T-helper 9 cell (primary cell): ENCODE measurements around the gene C10orf143.
"Not testable (repeated sequence)": the region's sequence is repeated elsewhere in the genome, so short reads cannot be mapped to it uniquely, and the experiment has no call there.

Experiments used
- DNase-seq: peaks from one replicate; pipeline ENCODE4 v3.0.0-alpha.2; 2020
- total RNA-seq, 2 donors: gene quantifications; one replicate each; lab custom pipeline; 2026; lab: John Stamatoyannopoulos, UW

The C10orf143 gene
- total RNA-seq, result 4.5 to 4.8 reads per million in 2 donors

DNA sequence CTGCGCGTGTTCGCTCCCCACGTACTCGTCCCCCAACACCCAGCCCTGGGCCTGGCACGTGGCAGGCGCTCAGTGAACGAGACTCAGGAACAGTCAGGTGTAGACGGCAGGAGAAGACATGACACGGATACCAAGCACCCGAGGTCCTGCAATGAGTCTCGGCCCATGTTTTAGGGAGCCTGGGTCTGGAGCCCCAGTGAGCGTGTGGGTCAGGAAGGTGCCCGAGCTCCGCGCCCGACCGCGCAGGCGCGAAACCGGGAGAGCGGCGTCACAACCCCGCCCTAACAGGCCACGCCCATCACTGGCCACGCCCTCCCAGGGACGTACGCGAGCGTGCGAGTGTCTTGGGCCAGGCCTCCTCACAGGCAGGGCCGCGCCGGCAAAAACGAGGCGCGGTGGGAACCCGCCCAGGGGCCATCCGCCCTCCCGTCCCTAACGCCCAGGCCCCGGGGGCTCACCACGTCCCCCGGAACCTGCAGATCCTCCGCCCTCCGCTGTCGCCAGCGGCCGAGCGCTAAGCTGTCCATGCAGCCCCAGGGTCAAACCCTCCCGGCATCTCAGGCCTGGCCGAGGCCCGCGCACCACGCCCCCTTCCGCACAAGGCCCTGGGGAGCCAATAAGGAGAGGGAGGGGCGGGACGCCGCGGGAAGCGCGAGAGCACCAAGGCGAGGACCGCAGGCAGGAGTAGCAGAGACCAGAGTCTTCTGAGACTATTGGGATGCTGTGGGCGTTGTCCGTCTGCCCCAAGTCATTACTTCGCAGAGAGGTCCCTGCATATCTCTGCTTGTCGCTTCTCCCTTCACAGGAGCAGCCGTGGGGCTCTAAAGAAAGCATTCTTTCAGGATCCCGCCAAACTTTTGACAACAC, at the start of gene C10orf143:
Gene C10orf143, minus strand, starts transcription at position 585 of the 867 bp plus-strand sequence. Its CDS starts 58 bp downstream, at position 527.
- DNase-seq, result peak; percentile 98

- DNase-seq, result no peak
Measured at GRCh38 chr10:130159192-130159794, 48.7 kb upstream of the C10orf143 start.

- no peak for DNase-seq
Measured at GRCh38 chr10:130146042-130146441, 35.4 kb upstream of the C10orf143 start.

DNA sequence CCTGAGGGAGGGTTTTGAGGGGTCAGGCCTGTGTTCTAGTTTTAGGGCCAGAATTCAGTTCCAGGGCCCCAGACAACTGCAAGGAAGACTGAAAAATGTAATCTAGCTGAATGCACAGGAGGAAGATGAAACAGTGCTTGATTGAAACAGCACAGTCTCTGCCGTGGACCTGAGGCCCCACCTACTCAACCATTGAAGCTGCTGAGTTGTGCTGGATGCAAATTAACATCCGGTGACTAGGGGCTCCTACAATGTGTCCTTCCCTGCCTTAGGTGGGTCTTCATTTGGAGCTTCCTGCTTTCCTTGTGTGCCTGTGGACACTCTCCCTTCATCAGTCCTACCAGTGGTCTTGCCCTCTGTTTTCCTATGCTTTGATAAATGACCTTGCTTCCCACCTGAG, 31.2 kb upstream of the C10orf143 start:
- DNase-seq, result no peak

GRCh38 chr10:130141460-130141859, 30.8 kb upstream of the C10orf143 start:
- no peak for DNase-seq

- no peak for DNase-seq
Measured at GRCh38 chr10:130141038-130141437, 30.4 kb upstream of the C10orf143 start.

- DNase-seq, result no peak
Measured at GRCh38 chr10:130140425-130140824, 29.8 kb upstream of the C10orf143 start.

DNA sequence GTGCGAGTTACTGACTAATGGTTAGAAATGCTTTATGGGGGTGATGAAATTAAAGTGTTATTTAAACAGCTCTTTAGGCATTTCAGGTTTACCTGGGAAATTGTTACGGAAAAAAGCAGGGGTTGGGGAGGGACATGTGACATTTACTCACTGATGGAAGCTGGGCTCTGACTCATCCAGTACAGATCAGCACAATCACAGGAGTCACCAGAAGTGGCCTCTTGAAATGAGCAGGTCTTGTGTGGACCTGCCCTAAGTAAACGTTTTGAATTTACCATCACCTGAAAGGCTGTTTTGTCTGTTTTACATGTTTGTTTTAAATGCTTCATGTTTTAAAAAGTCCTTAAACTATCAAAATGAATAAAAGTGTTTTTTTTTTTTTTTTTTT, 27.8 kb upstream of the C10orf143 start:
- DNase-seq, result no peak

- no peak for DNase-seq
Measured at GRCh38 chr10:130137659-130138478, 27.2 kb upstream of the C10orf143 start.

GRCh38 chr10:130137090-130137448, 26.4 kb upstream of the C10orf143 start:
- no peak for DNase-seq

DNA sequence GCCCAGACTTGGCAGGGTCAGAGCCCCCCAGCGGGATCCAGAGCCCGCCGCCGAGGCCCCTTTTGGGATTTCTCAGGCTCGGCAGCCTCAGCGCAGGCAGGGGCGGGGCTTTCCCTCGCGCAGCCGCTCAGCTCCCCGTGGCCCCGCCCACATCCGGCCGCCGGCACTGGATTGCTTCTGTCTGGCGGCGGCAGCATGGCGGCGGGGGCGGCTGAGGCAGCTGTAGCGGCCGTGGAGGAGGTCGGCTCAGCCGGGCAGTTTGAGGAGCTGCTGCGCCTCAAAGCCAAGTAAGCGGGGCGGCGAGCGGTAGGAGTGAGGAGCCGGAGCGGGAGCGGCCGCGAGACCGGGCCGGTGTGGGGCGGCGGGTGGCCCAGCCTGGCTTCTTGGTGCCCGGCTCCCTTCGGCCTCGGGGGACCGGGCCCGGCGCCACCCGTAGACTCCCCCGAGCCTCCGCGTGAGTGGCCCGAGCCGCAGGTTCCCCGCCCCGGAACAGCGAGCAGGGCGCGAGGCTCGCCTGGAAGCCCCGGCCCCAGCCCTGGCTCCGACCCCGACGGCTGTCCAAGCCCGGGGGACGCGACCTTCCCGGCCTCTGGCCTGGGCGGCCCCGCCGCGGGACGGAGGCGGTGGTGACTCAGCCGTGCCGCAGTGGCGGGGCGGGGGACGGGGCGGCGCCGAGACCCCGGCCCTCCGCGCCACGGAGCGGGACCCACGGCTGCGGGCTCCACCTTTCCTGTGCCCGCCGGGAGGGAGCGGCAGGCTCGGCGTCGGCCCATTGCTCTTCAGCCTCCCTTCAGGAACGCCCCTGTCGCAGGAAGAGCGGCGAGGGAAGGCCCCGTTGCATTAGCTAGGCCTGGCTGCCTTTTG, 25.8 kb upstream of the C10orf143 start, which contains the start of gene GLRX3:
Gene GLRX3, plus strand, starts transcription at position 166 of the 864 bp plus-strand sequence. Its CDS starts 30 bp downstream, at position 196.
- peak; percentile 87 for DNase-seq

DNA sequence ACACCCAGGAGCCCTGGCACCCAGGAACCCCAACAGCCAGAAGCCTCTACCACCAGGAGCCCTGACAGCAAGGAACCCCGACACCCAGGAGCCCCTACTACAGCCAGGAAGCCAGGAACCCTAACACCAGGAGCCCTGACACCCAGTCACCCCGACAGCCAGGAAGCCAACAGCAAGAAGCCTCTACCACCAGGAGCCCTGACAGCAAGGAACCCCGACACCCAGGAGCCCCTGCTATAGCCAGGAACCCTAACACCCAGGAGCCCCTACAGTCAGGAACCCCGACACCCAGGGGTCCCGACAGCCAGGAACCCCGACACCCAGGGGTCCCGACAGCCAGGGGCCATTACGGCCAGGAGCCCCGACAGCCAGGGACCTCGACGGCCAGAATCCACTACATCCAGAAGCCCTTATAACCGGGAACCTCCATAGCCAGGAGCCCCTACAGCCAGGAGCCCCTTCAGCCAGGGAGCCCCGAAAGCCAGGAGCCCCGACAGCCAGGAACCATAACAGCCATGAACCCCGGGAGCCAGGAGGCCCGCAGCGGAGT, 25.1 kb upstream of the C10orf143 start:
- no peak for DNase-seq

DNA sequence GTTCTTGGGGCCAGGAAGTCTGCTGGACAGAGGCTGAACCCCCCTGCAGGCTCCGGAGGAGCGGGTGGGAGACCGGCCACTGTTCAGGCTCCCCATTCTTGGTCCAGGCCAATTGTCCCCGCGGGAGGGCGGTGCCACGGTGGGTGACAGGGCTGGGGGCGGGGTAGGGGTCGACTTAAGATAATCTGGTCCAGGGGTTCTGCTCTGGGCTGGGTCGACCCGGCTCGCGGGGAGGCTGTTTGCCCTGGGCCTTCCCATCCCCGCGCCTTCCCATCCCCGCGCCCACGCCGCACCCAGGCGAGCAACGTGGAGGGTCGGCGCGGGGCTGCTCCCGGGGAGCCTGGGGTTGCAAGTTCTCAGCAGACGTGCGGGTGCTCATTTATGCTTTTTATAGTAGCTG, 18.3 kb upstream of the C10orf143 start:
- no peak for DNase-seq

DNA sequence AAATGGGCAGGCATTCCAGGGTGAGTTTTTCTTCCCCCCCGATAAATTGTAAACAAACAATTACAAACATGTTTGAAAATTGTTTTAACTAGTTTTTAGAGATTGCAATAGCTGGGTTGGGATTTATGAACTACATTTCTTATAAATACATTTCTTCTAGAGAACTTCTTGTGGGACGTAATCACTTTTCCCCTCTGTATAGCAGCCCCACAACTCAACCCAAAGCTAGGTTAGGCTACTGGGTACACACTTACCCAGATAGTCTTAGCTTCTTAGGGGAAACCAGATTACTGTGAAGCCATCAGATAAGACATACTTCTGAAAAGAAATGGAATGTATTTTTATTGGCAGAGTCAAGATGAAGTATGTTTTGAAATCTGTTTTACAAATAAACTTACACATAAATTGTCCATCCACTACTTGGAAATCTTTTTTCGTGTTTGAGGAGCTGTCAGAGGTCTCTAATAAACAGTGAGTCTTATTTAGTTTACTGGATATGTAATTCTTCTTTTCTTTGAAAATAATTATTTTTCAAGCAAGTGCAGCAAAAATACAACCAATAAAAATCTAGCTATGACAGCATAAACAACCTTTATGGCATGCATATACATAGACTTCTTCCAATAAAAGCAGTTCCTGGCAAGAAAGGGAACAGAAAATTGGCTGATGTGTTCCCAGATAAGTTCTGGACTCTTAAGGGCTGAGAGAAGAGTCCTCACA, 17.6 kb upstream of the C10orf143 start:
- DNase-seq, result no peak

DNA sequence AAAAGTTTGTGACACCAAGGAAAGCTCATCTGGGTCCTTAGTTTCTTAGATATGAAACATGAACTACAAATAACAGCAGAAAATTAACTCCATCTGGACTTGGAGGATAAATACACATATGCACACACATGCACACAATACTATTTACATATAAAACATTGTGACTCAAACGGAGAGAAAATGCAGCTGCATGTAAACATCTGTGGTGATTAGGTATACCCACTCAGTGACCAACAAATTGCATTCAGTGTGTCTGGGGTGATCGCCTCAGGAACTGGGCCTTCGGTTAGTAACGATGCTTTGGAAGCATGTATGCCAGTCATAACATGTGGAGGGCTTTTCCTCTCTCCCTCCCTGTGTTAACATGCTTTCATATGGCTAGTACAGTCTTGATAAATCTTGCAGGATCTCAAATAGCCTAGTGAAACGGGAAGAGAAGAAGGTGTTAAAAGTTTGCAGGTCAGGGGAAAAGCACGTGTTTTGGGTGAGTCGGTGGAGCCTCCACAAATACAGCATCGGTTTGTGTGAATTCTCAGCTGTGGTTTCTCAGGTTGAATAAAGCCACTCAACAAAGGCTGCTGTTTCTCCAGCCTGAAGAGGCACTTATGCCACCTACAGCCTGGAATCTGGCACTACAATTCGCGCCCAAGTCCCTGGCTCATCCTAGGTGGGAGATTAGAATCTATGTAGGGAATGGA, 16.9 kb upstream of the C10orf143 start:
- peak; percentile 32 for DNase-seq

- no peak for DNase-seq
Measured at GRCh38 chr10:130121486-130122079, 11.0 kb upstream of the C10orf143 start.

DNA sequence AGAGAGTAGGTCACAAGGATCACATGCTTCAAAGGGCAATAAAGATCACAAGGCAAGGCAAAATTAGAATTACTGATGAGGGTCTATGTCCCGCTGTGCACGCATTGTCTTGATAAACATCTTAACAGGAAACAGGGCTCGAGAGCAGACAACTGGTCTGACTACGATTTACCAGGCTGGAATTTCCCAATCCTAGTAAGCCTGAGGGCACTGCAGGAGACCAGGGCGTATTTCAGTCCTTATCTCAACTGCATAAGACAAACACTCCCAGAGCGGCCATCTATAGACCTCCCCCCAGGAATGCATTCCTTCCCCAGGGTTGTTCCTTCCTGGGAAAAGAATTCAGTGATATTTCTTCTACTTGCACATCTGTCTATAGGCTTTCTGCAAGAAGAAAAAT, 6.9 kb upstream of the C10orf143 start:
- not testable (repeated sequence) for DNase-seq

GRCh38 chr10:130116942-130117341, 6.3 kb upstream of the C10orf143 start:
- not testable (repeated sequence) for DNase-seq

DNA sequence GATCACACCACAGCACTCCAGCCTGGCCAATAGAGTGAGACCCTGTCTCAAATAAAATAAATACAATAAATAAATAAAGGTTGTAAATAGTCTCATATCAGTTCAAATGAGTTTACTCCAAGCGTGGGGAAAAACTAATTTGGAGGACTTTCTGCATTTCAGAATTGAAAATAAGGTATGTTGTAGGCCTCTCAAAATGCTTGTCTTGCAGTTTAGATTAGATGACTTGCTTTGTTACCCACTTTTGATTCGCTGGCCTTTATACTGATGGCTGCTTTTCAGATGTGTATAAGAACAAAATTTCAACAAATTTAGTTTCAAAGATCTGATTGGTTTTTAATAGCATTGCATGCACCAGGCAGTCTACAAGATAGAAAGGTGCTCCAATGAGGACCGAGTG, 2.2 kb upstream of the C10orf143 start:
- DNase-seq, result no peak

DNA sequence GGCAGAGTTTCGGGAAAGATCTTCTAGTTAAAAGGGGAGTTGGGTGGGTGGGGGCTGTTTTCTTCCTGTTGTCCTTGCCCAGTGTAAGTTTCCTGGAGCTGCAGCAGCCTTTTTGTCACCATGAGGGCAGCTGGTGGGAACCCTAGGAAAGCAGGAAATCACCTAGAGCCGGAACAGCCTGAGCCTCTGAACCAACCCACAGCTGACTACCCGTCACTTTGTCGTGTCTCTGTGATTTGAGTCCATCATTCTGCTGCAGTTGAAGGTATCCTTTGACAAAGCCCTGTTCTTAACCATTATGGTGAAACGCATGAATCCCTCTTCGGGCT, 1.2 kb upstream of the C10orf143 start:
- DNase-seq, result no peak
